Stimulated activated CD4-positive, alpha-beta T cell treated with anti-CD3 and anti-CD28 coated beads, Interleukin-1b, Interleukin-23, amount 100 ng/mL, for 24 hours (primary cell): ENCODE data around the gene AARS2.
A peak's percentile ranks its signal among the peaks of the same experiment; 100 is the strongest.

Experiments used
- DNase-seq, 4 experiments: peaks; one replicate each; pipeline ENCODE4 v3.0.0-alpha.2; 2020; ENCODE audit warnings: low read depth in 4 of 4, low spot score in 1 of 4

Gene AARS2

DNA sequence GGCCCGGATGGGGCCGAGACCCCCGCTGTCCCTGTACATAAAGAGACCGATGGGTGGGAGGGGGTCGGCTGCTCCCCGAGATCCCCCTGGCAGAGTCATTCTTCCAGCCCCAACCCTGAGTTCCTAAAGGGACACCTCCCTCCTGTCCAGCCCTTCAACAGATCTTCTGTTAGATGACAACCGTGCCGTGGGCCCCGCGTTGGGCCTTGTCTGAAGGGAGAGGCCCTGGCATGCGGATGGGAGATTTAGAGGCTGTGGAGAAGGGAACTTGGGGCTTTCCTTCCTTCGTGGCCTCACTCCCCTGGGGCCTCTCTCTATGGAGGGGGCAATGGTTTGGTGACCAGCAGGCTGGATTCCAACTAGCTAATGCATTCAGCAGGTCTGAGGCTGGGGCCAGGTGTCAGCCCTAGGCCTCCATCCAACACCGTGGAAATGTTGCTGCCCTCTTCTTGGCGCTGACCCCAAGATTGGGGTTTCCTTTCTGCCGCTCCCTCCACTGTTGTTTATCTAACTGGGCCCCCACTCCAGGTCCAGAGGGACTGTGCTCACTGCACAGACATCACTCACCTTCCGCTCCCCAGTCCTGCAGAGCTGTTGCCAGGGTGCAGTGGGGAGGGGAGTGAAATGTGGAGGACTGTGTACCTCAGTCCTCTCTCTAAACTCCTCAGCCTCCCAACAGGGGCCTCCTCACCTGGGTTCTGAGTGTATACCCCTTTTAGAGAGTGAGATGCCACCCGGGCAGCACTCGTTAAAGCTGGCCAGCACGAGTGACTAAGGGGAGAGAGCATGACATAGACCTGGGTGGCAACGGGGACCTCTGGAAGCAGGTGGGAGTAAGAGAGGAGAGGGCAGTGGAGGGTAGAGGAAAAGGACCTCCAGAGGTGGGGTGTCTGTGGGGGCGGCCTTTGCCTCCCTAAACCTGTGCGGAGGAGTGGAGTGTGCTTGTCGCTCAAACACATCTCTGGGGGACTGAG is 36.2 kb downstream of the AARS2 start:
- no peak for DNase-seq

DNA sequence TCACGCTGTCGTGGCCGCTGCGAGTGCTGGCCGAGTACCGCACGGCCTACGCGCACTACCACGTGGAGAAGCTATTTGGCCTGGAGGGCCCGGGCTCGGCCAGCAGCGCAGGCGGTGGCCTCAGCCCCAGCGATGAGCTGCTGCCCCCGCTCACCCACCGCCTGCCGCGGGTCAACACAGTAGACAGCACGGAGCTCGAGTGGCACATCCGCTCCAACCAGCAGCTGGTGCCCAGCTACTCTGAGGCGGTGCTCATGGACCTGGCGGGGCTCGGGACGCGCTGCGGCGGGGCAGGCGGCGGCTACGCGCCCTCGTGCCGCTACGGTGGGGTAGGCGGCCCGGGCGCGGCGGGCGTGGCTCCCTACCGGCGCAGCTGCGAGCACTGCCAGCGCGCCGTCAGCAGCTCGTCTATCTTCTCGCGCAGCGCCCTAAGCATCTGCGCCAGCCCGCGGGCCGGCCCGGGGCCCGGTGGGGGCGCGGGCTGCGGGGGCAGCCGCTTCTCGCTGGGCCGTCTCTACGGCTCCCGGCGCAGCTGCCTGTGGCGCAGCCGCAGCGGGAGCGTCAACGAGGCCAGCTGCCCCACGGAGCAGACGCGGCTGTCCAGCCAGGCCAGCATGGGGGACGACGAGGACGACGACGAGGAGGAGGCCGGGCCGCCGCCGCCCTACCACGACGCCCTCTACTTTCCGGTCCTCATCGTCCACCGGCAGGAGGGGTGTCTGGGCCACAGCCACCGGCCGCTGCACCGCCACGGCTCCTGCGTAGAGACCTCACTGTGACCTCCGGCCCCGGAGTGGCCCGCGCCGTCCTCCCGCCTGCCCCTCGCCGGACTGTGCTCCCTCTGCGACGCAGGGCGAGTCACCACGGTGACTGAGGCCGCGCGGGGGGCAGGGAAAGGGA is 37.1 kb downstream of the AARS2 start:
- no peak for DNase-seq

DNA sequence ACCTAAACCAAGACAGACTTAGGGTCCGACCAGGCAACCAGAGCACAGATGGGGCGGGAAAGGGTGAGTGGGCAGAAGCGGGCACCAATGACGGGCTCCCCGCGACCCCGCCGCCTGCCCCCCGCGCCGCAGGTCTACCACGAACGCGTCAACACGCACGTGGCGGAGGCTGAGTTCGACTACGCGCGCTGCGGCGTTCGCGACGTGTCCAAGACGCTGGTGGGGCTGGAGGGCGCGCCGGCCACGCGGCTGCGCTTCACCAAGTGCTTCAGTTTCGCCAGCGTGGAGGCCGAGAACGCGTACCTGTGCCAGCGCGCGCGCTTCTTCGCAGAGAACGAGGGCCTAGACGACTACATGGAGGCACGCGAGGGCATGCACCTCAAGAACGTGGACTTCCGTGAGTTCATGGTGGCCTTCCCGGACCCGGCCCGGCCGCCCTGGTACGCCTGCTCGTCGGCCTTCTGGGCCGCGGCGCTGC is 37.8 kb downstream of the AARS2 start:
- no peak for DNase-seq

DNA sequence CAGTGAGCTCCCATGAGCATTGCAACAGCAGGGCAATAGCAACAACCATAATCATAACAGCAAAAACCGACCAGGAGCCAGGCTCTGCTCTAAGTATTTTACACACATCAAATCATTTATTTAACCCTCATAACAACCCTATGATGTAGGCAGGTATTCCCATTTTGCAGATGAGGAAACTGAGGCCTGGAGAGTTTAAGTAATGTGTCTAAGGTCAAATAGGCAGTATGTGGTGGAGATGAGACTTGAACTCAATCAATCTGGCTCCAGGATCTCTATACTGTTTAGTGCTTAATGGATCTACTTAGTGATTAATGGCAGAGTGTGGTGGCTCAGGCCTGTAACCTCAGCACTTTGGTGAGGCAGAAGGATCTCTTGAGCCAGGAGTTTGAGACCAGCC is 39.5 kb downstream of the AARS2 start:
- DNase-seq = no peak

DNA sequence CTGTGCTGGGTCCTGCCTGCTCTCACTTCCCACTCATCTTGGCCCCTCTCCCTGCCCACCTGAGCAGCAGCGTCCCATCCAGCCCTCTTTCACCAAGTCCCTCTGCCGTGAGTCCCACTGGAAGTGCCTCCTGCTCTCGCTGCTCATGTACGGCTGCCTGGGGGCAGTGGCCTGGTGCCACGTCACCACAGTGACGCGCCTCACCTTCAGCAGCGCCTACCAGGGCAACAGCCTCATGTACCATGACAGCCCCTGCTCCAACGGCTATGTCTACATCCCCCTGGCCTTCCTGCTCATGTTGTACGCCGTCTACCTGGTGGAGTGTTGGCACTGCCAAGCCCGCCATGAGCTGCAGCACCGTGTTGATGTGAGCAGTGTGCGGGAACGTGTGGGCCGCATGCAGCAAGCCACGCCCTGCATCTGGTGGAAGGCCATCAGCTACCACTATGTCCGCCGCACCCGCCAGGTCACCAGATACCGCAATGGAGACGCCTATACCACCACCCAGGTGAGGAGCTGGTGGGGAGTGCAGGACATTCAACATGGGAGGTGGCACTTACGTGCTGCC is 40.1 kb downstream of the AARS2 start:
- no peak for DNase-seq

DNA sequence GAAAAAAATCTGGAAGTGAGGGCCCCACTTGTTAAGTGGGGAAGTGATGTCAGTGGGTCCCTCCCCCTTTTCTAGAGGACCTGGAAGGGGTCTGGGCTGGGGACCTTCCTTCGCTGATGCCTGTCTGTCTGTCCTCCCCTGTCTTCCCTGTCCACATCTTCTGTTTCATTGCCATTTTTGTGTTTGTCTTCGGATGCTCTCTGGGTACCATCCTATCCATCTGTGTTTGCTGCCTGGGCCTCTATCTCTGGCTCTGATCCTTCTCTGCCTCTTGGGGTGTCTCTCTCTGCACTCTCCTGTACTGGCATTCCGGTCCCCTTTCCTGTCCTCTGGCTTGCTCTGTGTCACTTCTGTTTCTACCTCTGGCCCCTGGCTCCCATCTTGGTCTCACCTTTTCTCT is 40.6 kb downstream of the AARS2 start:
- DNase-seq = no peak

DNA sequence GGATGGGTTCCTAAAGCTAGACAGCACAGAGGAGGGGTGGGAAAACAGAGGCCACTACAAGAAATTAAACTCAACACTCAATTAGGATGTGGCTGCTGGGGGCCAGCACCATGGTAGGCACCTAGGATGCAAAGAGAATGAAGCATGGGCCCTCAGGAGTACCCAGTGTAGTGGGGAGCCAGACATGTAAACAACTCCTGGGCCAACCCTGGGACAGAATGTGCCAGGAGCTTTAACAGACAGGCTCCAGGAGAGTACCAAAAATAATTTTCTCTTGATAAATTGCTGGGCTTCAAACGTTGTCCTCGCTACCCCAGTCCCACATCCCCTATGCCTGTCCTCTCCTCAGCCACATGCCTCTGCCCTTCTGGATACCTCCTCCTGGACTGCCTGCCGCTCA is 41.2 kb downstream of the AARS2 start:
- DNase-seq = no peak

DNA sequence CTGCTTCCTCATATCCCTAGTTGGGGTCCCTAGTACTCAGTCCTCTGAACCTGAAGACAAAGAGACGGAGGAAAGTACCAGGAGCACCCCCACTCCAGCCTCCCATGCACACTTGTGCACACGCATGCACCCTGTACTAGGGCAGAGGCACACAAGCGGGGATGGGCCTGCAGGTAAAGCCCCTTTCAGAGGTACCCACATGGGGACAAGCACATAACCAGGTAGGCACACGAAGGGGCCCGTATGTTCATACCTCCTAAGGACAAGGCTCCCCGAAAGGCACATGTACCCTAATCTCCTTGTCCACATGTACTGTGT is 41.8 kb downstream of the AARS2 start:
- DNase-seq = no peak

DNA sequence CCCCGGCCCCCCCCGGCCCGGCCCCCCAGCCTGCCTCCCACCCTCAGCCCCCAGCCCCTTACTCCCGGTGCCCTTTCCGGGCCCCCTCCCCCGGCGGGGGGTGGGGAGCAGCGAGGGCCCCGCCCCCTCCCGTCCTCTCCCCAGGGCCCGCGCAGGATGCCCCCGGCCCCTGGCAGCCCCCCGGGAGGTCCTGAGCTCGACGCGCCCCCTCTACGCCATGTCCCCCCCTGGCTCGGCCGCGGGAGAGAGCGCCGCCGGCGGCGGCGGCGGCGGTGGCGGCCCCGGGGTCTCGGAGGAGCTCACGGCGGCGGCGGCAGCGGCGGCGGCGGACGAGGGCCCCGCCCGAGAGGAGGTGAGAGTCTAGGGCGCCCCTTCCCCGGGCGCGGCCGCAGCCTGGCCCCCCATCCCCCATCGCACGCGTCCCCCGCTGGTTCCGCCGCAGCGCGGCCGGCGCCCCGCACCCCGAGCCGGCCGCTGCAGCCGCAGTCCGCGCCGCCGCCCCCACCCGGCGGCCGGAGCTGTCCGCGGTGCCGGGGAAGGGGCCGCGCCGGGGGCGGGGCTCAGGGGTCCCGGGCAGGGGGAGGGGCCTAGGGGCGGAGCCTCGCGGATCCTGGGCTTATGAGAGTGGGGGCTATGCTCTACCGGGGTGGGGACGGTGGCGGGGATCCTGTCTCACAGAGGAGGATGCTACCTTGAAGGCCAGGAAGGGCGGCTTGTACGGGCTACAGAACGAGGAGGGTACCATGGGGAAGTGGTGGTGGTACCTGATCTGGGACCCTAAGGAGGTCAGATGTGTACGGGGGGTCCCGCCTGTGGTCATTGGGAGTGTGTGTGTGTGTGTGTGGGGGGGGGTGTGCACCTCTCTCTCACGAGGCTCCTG is 42.4 kb downstream of the AARS2 start:
- no peak for DNase-seq

DNA sequence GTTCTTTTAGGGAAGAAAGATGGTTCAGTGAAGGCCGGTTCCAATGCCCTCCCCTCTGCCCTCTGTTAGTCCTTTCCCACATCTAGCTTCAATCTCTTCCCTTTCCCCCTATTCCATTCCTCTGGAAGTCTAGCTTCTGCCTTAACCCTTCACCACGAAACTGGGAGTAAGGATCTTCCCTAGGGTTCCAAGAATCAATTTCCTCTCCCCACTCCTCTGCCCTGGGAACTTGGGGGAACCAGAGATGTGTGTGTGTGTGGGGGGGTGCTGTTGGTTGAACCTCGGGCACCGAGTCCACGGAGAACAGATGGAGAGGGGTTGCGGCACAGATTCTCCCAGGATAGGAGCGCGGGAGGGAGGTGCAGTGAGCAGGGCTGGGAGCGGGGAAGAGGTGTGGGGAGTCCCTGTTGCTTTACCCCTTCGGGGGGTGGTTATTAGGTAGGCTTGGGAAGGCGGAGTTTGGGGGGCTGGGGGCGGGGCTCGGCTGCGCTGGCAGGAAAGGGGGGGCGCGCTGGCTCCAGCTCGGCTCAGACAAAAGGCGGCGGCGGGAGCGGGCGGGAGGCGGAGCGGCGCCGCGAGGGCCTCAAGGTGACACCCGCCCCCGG is 43.1 kb downstream of the AARS2 start, which contains the start of gene TMEM151B:
TMEM151B (plus strand) TSS at position 530 of the 605 bp plus-strand sequence. CDS start 293 bp downstream, outside the sequence.
- DNase-seq = no peak

DNA sequence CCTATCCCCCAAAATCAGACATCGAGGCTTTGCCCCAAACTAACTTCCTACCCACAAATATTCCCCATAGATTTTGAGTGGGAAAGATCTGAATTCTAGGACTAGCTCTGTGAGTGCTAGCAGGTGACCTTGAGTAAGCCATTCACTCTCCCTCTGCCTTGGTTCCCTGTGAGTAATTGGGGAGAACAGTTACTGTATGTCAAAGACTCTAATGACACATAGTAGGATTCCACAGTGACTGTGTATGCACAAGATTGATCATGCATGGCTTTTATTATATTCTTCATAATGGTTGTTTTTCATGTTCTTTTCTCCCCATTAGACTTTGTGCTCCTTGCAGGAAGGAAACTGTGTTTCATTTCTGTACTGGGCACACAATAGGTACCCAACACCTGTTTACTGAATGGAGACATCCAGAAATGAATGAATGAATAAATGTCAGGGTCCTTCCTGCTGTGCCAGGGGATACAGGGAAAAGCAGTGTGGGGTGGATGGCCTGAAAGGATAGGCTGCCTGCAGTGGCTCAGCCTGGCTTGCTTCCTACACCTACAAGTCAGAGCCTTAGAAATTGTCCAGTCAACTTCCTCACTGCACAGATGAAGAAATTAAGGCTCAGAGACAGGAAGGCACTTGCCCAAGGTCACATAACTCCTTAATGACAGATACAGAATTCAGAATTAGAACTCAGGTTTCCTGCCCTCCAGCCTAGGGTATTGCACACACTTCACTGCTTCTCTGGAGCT is 43.8 kb downstream of the AARS2 start:
- DNase-seq = no peak

DNA sequence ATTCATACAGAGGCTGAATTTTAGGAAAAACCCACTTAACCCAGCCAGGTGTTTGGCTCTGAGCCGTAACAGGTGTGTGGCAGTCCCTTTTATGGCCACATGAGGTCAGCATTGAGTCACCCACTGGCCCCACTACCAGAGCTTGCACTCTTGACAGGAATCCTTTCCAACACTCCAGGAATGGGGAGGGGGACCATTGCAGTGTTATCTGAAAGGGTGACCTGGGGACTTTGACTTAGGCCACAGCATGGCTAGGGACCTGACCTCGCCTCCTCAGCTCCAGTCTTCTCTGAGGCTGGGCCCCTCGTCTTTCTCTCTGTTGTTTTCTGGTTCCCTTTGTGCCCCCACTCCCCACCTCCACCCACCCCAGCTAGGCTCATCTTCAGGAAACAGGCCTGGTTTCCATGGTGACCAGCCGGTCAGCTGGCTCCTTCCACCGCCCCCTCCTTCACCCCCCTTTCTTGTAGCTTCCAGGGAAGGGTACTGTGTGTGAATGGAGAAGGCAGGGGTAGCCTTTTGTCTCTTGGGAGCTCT is 45.0 kb downstream of the AARS2 start:
- no peak for DNase-seq

DNA sequence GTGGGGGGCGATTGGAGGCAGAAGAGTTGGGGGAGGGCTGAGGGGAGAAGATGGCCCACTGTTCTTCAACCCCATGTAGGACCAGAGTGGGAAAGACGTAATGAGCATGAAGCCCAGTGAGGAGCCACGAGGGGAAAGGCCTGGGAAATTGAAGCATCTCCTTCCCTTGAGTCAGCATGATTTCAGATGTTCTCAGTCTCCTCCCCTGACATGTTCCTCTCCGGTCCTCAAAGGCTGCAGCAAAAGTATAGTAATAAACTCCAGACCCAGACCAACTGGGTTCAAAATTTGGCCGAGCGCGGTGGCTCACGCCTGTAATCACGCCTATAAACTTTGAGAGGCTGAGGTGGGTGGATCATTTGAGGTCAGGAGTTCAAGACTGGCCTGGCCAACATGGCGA is 45.9 kb downstream of the AARS2 start:
- no peak for DNase-seq

DNA sequence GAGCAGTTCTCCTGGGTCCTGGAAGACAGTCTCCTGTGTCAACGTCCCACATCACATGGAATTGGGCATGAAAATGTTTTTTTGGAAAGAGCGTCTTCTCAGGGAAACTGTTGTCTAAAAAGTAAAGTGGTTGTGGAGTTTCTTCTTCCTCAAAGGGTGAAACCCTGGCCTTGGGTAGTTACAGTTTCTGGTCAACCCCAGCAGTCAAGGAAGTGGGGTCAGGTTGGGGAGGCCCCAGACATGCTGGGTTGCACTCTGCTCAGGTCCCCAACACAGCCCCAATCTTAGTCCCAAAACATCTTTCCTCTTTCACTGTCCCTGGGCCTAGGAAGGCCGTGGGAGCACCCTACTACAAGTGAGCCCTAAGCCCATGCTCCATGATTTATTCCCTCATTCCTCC is 46.8 kb downstream of the AARS2 start:
- DNase-seq = no peak

DNA sequence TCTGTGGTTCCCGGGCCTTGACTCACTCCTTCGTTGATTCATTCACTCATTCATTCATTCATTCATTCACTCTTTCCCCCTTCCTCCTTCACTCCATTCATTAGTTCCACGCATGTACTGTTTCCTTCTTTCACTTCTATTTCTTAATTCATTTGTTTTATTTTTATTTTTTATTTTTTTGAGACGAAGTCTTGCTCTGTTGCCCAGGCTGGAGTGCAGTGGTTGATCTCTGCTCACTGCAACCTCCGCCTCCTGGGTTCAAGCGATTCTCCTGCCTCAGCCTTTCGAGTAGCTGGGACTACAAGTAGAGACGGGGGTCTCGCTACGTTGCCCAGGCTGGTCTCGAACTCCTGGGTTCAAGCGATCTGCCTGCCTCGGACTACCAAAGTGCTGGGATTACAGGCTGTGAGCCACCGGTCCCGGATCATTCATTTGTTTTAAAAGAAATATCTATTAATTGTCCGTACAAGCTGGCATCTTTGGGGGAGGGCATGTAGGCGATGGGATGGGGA is 47.4 kb downstream of the AARS2 start:
- no peak for DNase-seq

DNA sequence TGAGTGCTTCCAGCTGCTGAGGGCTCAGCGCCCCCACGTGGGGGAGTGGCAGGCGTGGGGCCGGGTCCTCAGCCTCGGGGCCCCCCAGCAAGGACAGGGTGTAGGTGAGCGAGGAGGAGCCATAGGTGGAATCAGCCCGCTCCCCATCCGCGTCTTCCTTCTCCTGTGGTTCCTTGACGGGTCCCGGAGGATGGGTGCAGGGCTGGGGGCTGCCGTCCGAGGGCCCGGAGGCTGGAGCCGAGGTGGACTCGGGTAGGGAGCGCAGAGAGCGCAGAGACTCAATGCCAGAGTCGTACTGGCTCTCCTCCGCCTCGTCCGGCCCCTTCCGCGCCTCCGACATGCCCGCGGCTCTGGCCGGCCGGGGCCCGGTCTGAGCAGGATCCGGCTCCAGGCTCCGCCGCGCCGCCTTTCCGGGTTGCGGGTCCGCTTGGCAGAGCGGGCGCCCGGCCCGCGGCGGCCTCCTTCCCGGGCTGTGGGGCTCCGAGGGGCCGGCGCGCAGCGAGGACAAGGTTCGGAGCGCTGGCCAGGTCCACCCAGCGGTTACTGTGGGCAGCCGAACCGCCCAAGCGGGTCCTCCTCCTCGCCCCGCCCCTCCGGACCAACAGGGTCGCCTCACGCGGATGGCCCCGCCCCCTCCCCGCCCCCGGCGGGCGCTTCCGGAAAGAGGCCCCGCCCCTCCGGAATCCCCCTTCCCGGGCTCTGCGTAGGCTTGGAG is 48.0 kb downstream of the AARS2 start, which contains the start of gene NFKBIE:
NFKBIE (minus strand) TSS at position 545 of the 715 bp plus-strand sequence; CDS start at position 340, 205 bp downstream.
- peak; percentile 90 to 97 (median 95) for DNase-seq

DNA sequence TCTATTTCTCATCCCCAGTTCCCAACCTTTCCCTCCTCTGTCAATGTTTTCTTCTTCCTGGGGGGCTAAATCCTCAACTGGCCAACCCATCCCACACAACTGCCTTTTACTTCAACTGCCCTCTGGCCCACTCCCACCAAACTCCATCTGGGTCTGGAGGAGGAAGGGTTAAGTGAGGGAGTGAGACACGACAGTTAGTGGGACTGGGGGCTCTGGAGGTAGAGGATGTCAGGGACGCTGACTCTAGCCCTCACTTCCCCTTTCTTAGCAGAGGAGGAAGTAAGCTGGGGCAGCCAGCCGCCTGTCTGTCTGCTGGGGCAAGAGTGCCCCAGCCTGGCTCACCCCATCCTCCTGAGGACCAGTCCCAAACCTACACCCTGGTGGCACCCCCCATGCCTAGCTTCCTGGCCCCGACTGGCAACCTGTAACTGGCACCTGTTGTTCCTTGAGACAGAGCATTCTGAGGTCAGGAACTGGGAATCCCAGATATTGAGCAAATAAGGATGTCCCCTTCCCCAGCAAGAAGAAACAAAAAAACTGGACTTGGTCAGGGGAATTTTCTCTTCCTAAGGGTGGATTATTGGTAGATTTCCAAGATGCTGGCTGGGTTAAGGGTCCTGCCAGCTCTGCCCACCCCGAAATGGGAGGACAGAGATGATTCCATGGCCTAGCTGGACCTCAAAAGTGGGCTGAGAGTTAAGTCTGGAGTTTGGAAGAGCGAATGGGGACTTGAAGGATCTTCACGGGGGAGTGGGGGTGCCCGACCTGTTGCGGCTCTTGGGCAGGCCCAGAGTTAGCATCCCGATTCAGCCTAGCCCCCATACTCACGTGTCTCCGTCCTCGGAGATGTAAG is 48.8 kb downstream of the AARS2 start:
- DNase-seq = no peak
